Activated CD4-positive, alpha-beta T cell treated with anti-CD3 and anti-CD28 coated beads, Interleukin-10, Interleukin-2, amounts not matched to agents 100 ng/mL and 50 ng/mL, durations not matched to agents 16 hours and 8 hours (primary cell): ENCODE results near the gene MRPS30.
"Not testable (repeated sequence)": the region's sequence is repeated elsewhere in the genome, so short reads cannot be mapped to it uniquely, and the experiment has no call there.

ENCODE experiments used
- DNase-seq: peaks from one replicate; pipeline ENCODE4 v3.0.0-alpha.2; 2020

MRPS30 gene

GRCh38 chr5:44821164-44821563, 12.4 kb downstream of the MRPS30 start:
- no peak for DNase-seq

GRCh38 chr5:44824662-44825061, 15.9 kb downstream of the MRPS30 start:
- not testable (repeated sequence) for DNase-seq

GRCh38 chr5:44827681-44828080, 18.9 kb downstream of the MRPS30 start:
- DNase-seq, result no peak

GRCh38 chr5:44828719-44829118, 20.0 kb downstream of the MRPS30 start:
- no peak for DNase-seq

- DNase-seq, result no peak
Observed at GRCh38 chr5:44830951-44831350, 22.2 kb downstream of the MRPS30 start.

GRCh38 chr5:44833249-44833648, 24.5 kb downstream of the MRPS30 start:
- no peak for DNase-seq

- DNase-seq, result no peak
Observed at GRCh38 chr5:44835693-44836092, 26.9 kb downstream of the MRPS30 start.

- no peak for DNase-seq
Observed at GRCh38 chr5:44839018-44839681, 30.4 kb downstream of the MRPS30 start.

- DNase-seq, result no peak
Observed at GRCh38 chr5:44842496-44843282, 33.9 kb downstream of the MRPS30 start.

GRCh38 chr5:44844744-44845143, 36.0 kb downstream of the MRPS30 start:
- no peak for DNase-seq

- DNase-seq, result no peak
Observed at GRCh38 chr5:44845777-44846176, 37.0 kb downstream of the MRPS30 start.

- no peak for DNase-seq
Observed at GRCh38 chr5:44847206-44847852, 38.6 kb downstream of the MRPS30 start.

GRCh38 chr5:44860267-44860666, 51.5 kb downstream of the MRPS30 start:
- no peak for DNase-seq

GRCh38 chr5:44862808-44863207, 54.1 kb downstream of the MRPS30 start:
- no peak for DNase-seq
